ENCODE measurements around the gene SECISBP2.

Gene SECISBP2

GRCh38 chr9:89352451-89352850 is 34.2 kb downstream of the SECISBP2 start:
- Histone ChIP-seq H3K4me3 (ENCODE audit: low read length) (no peak overlapping the region), H3K4me1 (ENCODE audit: insufficient read depth, low read length) (no peaks in the 10 kb centered on the region), H3K36me3 (ENCODE audit: insufficient read depth, low read depth, low read length) (peaks cover 100% of the 10 kb centered on the region), H3K9me3 (ENCODE audit: insufficient read depth, low read depth, low read length) (no peaks in the 10 kb centered on the region), H3K27ac (ENCODE audit: low read length) (no peak overlapping the region), H3K27me3 (ENCODE audit: insufficient read depth, low read length) (no peaks in the 10 kb centered on the region), H3K9ac (ENCODE audit: low read depth, low read length) (no peak overlapping the region)

DNA sequence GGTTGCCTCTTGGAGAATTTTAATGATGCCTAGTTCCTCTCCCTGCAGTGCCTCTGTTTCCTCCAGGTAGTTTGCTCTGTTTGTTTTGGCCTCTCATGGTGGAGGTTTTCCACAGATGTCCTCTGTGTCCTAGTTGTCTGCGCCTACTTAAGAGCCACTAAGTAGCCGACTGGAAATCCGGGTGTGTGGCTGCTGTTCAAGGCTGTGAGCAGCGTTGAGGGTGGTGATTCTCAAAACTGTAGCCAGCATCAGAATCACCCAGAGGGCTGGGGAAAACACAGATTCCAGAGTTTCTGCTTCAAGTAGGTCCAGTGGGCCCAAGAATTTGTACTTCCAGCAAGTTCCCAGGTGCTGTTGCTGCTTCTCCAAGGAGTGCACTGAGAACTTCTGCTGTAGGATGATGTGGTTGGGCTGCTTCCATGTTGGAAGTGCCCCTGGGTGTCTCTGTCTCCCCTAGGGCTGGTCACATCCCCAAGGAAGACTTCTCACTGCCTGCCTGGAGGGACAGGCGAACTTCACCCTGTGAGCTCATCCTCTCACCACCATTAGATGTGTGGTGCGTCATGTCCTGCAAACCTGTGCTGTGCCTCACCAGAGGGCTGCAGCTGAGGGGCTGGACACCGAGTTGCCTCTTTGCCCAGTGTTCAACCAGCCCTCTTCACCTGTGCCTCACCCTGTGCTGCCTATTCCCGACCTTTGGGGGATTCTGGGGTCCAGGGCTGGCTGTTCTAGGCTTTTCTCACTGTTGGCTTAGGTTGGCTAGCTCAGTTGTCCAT is 34.8 kb downstream of the SECISBP2 start:
- no peaks in the 10 kb centered on the region for H3K9me3 ChIP-seq (ENCODE audit: insufficient read depth, low read depth, low read length)
- no peaks in the 10 kb centered on the region for H3K4me1 ChIP-seq (ENCODE audit: insufficient read depth, low read length)
- H3K36me3 ChIP-seq (ENCODE audit: insufficient read depth, low read depth, low read length) = peaks cover 100% of the 10 kb centered on the region
- no peaks in the 10 kb centered on the region for H3K27me3 ChIP-seq (ENCODE audit: insufficient read depth, low read length)
- no peak overlapping the region for H3K9ac ChIP-seq (ENCODE audit: low read depth, low read length)
- no peak overlapping the region for H3K27ac ChIP-seq (ENCODE audit: low read length)
- no peak overlapping the region for H3K4me3 ChIP-seq (ENCODE audit: low read length)

DNA sequence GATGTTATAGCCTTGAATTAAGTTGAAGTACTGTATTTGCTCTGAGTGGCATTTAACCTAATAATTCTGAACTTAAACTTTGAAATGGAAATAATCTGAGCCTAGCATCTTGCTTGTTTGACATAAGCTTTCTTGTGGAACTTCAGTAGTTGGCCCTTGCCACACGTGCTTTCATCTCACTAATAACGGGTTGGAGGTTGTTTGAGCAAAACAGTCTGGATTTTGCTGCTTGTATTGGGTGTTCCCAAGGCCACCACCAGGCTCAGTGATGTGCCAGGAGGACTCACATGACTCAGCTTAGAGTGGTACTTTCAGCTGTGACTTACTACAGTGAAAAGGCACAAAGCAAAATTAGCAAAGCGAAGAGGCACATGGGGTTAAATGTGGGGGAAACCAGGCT is 35.7 kb downstream of the SECISBP2 start:
- H3K27me3 ChIP-seq (ENCODE audit: insufficient read depth, low read length) = no peaks in the 10 kb centered on the region
- no peak overlapping the region for H3K4me3 ChIP-seq (ENCODE audit: low read length)
- no peaks in the 10 kb centered on the region for H3K4me1 ChIP-seq (ENCODE audit: insufficient read depth, low read length)
- no peak overlapping the region for H3K9ac ChIP-seq (ENCODE audit: low read depth, low read length)
- H3K36me3 ChIP-seq (ENCODE audit: insufficient read depth, low read depth, low read length) = peaks cover 100% of the 10 kb centered on the region
- H3K27ac ChIP-seq (ENCODE audit: low read length) = no peak overlapping the region
- H3K9me3 ChIP-seq (ENCODE audit: insufficient read depth, low read depth, low read length) = no peaks in the 10 kb centered on the region

- no peak overlapping the region for H3K27ac ChIP-seq (ENCODE audit: low read length)
- no peaks in the 10 kb centered on the region for H3K27me3 ChIP-seq (ENCODE audit: insufficient read depth, low read length)
- H3K9me3 ChIP-seq (ENCODE audit: insufficient read depth, low read depth, low read length) = no peaks in the 10 kb centered on the region
- H3K4me3 ChIP-seq (ENCODE audit: low read length) = no peak overlapping the region
- H3K36me3 ChIP-seq (ENCODE audit: insufficient read depth, low read depth, low read length) = peaks cover 100% of the 10 kb centered on the region
- H3K9ac ChIP-seq (ENCODE audit: low read depth, low read length) = no peak overlapping the region
- no peaks in the 10 kb centered on the region for H3K4me1 ChIP-seq (ENCODE audit: insufficient read depth, low read length)
These were observed 36.2 kb downstream of the SECISBP2 start for GRCh38 chr9:89354471-89354870.

GRCh38 chr9:89356782-89357181 is 38.5 kb downstream of the SECISBP2 start:
- H3K9me3 ChIP-seq (ENCODE audit: insufficient read depth, low read depth, low read length) = no peaks in the 10 kb centered on the region
- no peaks in the 10 kb centered on the region for H3K4me1 ChIP-seq (ENCODE audit: insufficient read depth, low read length)
- H3K27ac ChIP-seq (ENCODE audit: low read length) = no peak overlapping the region
- no peak overlapping the region for H3K9ac ChIP-seq (ENCODE audit: low read depth, low read length)
- H3K27me3 ChIP-seq (ENCODE audit: insufficient read depth, low read length) = no peaks in the 10 kb centered on the region
- H3K36me3 ChIP-seq (ENCODE audit: insufficient read depth, low read depth, low read length) = peaks cover 100% of the 10 kb centered on the region
- no peak overlapping the region for H3K4me3 ChIP-seq (ENCODE audit: low read length)

- Histone ChIP-seq H3K27ac (ENCODE audit: low read length) (no peak overlapping the region), H3K9me3 (ENCODE audit: insufficient read depth, low read depth, low read length) (no peaks in the 10 kb centered on the region), H3K27me3 (ENCODE audit: insufficient read depth, low read length) (no peaks in the 10 kb centered on the region), H3K9ac (ENCODE audit: low read depth, low read length) (no peak overlapping the region), H3K4me1 (ENCODE audit: insufficient read depth, low read length) (no peaks in the 10 kb centered on the region), H3K4me3 (ENCODE audit: low read length) (no peak overlapping the region), H3K36me3 (ENCODE audit: insufficient read depth, low read depth, low read length) (peaks cover 100% of the 10 kb centered on the region)
These were observed 39.3 kb downstream of the SECISBP2 start for GRCh38 chr9:89357331-89358197.

- H3K4me3 ChIP-seq (ENCODE audit: low read length) = no peak overlapping the region
- no peak overlapping the region for H3K27ac ChIP-seq (ENCODE audit: low read length)
- H3K36me3 ChIP-seq (ENCODE audit: insufficient read depth, low read depth, low read length) = peaks cover 94% of the 10 kb centered on the region
- no peaks in the 10 kb centered on the region for H3K9me3 ChIP-seq (ENCODE audit: insufficient read depth, low read depth, low read length)
- no peaks in the 10 kb centered on the region for H3K27me3 ChIP-seq (ENCODE audit: insufficient read depth, low read length)
- H3K4me1 ChIP-seq (ENCODE audit: insufficient read depth, low read length) = no peaks in the 10 kb centered on the region
- H3K9ac ChIP-seq (ENCODE audit: low read depth, low read length) = no peak overlapping the region
These were observed 40.1 kb downstream of the SECISBP2 start for GRCh38 chr9:89358376-89358916.

GRCh38 chr9:89358985-89359384 is 40.7 kb downstream of the SECISBP2 start:
- H3K36me3 ChIP-seq (ENCODE audit: insufficient read depth, low read depth, low read length) = peaks cover 93% of the 10 kb centered on the region
- no peaks in the 10 kb centered on the region for H3K4me1 ChIP-seq (ENCODE audit: insufficient read depth, low read length)
- H3K27ac ChIP-seq (ENCODE audit: low read length) = no peak overlapping the region
- no peak overlapping the region for H3K4me3 ChIP-seq (ENCODE audit: low read length)
- no peaks in the 10 kb centered on the region for H3K27me3 ChIP-seq (ENCODE audit: insufficient read depth, low read length)
- H3K9ac ChIP-seq (ENCODE audit: low read depth, low read length) = no peak overlapping the region
- H3K9me3 ChIP-seq (ENCODE audit: insufficient read depth, low read depth, low read length) = no peaks in the 10 kb centered on the region

- Histone ChIP-seq H3K9me3 (ENCODE audit: insufficient read depth, low read depth, low read length) (no peaks in the 10 kb centered on the region), H3K4me1 (ENCODE audit: insufficient read depth, low read length) (no peaks in the 10 kb centered on the region), H3K36me3 (ENCODE audit: insufficient read depth, low read depth, low read length) (peaks cover 85% of the 10 kb centered on the region), H3K4me3 (ENCODE audit: low read length) (no peak overlapping the region), H3K9ac (ENCODE audit: low read depth, low read length) (no peak overlapping the region), H3K27me3 (ENCODE audit: insufficient read depth, low read length) (no peaks in the 10 kb centered on the region), H3K27ac (ENCODE audit: low read length) (no peak overlapping the region)
These were observed 41.5 kb downstream of the SECISBP2 start for GRCh38 chr9:89359751-89360261.

- H3K9ac ChIP-seq (ENCODE audit: low read depth, low read length) = no peak overlapping the region
- H3K27me3 ChIP-seq (ENCODE audit: insufficient read depth, low read length) = no peaks in the 10 kb centered on the region
- no peak overlapping the region for H3K27ac ChIP-seq (ENCODE audit: low read length)
- H3K9me3 ChIP-seq (ENCODE audit: insufficient read depth, low read depth, low read length) = no peaks in the 10 kb centered on the region
- peaks cover 78% of the 10 kb centered on the region for H3K36me3 ChIP-seq (ENCODE audit: insufficient read depth, low read depth, low read length)
- no peaks in the 10 kb centered on the region for H3K4me1 ChIP-seq (ENCODE audit: insufficient read depth, low read length)
- H3K4me3 ChIP-seq (ENCODE audit: low read length) = no peak overlapping the region
These were observed 42.2 kb downstream of the SECISBP2 start for GRCh38 chr9:89360465-89360864.

DNA sequence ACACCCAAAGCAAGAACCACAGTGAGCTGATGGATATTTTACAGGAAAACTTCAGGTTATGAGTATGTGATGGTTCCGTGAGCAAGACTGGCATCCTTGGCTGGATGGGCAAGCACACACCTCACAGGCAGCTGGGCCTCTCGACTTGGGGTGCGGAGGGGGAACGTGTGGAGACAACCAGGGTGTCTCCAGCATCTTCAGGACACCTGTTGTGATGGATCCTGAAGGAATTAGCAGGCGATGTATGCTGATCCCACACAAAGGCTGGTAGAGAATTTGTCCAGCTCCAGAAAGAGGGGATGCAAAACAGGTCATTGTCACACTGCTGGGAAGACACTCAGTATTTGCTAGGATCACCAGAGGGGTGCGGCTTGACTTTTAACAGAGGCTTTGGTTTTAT is 42.7 kb downstream of the SECISBP2 start:
- Histone ChIP-seq H3K27me3 (ENCODE audit: insufficient read depth, low read length) (no peaks in the 10 kb centered on the region), H3K27ac (ENCODE audit: low read length) (no peak overlapping the region), H3K36me3 (ENCODE audit: insufficient read depth, low read depth, low read length) (peaks cover 73% of the 10 kb centered on the region), H3K9ac (ENCODE audit: low read depth, low read length) (no peak overlapping the region), H3K4me1 (ENCODE audit: insufficient read depth, low read length) (no peaks in the 10 kb centered on the region), H3K9me3 (ENCODE audit: insufficient read depth, low read depth, low read length) (no peaks in the 10 kb centered on the region), H3K4me3 (ENCODE audit: low read length) (no peak overlapping the region)

All from iPS-20b (cell line).